GM23338 (cell line): ENCODE results near the gene PPP6R2.

Source experiments
- CREB1 ChIP-seq: fragments of 250-450 bp; sonication (Bioruptor Pico); IDR thresholded peaks from 2 replicates; pipeline ENCODE4 v1.5.0; 2020; ENCODE audit warnings: low read depth, mild to moderate bottlenecking, moderate library complexity
- EZH2 ChIP-seq: fragments of 200-600 bp; sonication (generic); IDR thresholded peaks from one replicate; pipeline ENCODE4 v1.8.0; 2017; ENCODE audit warnings: antibody characterized with exemption, mild to moderate bottlenecking, low read depth; ENCODE audit not compliant: unreplicated experiment
- EZH2phosphoT487 ChIP-seq: fragments of 200-600 bp; sonication (generic); IDR thresholded peaks from one replicate; pipeline ENCODE4 v1.8.1; 2018; ENCODE audit warnings: antibody characterized with exemption; ENCODE audit not compliant: unreplicated experiment
- JUNB ChIP-seq: IDR thresholded peaks from one replicate; pipeline ENCODE4 v1.6.1; 2016; ENCODE audit warnings: antibody characterized with exemption; ENCODE audit not compliant: unreplicated experiment
- POLR2AphosphoS5 ChIP-seq: IDR thresholded peaks from 2 replicates; pipeline ENCODE4 v1.6.1; 2016; ENCODE audit warnings: antibody characterized with exemption, low read depth
- STAT1 ChIP-seq: IDR thresholded peaks from one replicate; pipeline ENCODE4 v1.6.1; 2016; ENCODE audit warnings: antibody characterized with exemption; ENCODE audit not compliant: unreplicated experiment
- ZNF114 ChIP-seq: fragments of 250-450 bp; sonication (Bioruptor Pico); IDR thresholded peaks from 2 replicates; pipeline ENCODE4 v1.5.0; 2020; ENCODE audit warnings: mild to moderate bottlenecking, moderate library complexity
- ZNF462 ChIP-seq: fragments of 250-450 bp; sonication (Bioruptor Pico); IDR thresholded peaks from 2 replicates; pipeline ENCODE4 v1.5.0; 2020; ENCODE audit warnings: mild to moderate bottlenecking, moderate library complexity
- TF ChIP-seq, protein P1 (sequence below), 2 experiments: fragments of 200-600 bp in 1 of 2; sonication (generic) in 1 of 2; conservative IDR thresholded peaks; 2 replicates each; pipeline versions ENCODE4 v1.5.1 to v1.6.1; 2016 to 2017; ENCODE audit warnings: antibody characterized with exemption in 2 of 2, low read depth in 2 of 2, mild to moderate bottlenecking in 2 of 2, moderate library complexity in 1 of 2
- TF ChIP-seq, protein P2 (sequence below): IDR thresholded peaks from one replicate; pipeline ENCODE4 v1.6.1; 2018; ENCODE audit warnings: antibody characterized with exemption; ENCODE audit not compliant: unreplicated experiment
- TF ChIP-seq, protein P3 (sequence below): IDR thresholded peaks from 2 replicates; pipeline ENCODE4 v1.6.1; 2016; ENCODE audit warnings: antibody characterized with exemption

DNA sequence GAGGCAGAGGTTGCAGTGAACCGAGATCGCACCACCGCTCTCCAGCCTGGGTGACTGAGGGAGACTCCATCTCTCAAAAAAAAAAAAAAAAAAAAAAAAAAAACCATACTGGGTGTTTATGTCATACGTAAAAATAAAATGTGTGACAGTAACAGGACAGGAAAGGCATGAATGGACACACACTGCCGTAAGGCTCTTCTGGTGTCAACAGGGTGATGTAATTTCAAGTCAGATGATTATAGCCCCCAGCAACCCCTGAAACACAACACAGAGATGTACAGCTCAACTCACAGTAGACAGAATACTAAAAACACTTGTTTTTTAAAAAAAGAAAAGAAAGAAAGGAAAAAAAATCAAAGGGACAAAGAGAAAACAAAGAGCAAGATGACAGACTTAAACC is 109.5 kb downstream of the PPP6R2 start:
- TF ChIP-seq, protein P1, sequence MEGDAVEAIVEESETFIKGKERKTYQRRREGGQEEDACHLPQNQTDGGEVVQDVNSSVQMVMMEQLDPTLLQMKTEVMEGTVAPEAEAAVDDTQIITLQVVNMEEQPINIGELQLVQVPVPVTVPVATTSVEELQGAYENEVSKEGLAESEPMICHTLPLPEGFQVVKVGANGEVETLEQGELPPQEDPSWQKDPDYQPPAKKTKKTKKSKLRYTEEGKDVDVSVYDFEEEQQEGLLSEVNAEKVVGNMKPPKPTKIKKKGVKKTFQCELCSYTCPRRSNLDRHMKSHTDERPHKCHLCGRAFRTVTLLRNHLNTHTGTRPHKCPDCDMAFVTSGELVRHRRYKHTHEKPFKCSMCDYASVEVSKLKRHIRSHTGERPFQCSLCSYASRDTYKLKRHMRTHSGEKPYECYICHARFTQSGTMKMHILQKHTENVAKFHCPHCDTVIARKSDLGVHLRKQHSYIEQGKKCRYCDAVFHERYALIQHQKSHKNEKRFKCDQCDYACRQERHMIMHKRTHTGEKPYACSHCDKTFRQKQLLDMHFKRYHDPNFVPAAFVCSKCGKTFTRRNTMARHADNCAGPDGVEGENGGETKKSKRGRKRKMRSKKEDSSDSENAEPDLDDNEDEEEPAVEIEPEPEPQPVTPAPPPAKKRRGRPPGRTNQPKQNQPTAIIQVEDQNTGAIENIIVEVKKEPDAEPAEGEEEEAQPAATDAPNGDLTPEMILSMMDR (conservative IDR thresholded peaks at IDR 0.05; ENCODE audit: low read depth in 2 of 2): no peak
- TF ChIP-seq EZH2 (no peak), STAT1 (no peak), EZH2phosphoT487 (no peak), CREB1 (CRISPR knock-in tag) (no peak), JUNB (no peak), POLR2AphosphoS5 (no peak), ZNF114 (CRISPR knock-in tag) (no peak), ZNF462 (CRISPR knock-in tag) (no peak)
- TF ChIP-seq, protein P2, sequence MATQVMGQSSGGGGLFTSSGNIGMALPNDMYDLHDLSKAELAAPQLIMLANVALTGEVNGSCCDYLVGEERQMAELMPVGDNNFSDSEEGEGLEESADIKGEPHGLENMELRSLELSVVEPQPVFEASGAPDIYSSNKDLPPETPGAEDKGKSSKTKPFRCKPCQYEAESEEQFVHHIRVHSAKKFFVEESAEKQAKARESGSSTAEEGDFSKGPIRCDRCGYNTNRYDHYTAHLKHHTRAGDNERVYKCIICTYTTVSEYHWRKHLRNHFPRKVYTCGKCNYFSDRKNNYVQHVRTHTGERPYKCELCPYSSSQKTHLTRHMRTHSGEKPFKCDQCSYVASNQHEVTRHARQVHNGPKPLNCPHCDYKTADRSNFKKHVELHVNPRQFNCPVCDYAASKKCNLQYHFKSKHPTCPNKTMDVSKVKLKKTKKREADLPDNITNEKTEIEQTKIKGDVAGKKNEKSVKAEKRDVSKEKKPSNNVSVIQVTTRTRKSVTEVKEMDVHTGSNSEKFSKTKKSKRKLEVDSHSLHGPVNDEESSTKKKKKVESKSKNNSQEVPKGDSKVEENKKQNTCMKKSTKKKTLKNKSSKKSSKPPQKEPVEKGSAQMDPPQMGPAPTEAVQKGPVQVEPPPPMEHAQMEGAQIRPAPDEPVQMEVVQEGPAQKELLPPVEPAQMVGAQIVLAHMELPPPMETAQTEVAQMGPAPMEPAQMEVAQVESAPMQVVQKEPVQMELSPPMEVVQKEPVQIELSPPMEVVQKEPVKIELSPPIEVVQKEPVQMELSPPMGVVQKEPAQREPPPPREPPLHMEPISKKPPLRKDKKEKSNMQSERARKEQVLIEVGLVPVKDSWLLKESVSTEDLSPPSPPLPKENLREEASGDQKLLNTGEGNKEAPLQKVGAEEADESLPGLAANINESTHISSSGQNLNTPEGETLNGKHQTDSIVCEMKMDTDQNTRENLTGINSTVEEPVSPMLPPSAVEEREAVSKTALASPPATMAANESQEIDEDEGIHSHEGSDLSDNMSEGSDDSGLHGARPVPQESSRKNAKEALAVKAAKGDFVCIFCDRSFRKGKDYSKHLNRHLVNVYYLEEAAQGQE: no peak
- TF ChIP-seq, protein P3, sequence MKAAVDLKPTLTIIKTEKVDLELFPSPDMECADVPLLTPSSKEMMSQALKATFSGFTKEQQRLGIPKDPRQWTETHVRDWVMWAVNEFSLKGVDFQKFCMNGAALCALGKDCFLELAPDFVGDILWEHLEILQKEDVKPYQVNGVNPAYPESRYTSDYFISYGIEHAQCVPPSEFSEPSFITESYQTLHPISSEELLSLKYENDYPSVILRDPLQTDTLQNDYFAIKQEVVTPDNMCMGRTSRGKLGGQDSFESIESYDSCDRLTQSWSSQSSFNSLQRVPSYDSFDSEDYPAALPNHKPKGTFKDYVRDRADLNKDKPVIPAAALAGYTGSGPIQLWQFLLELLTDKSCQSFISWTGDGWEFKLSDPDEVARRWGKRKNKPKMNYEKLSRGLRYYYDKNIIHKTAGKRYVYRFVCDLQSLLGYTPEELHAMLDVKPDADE: no peak
